Measurements from ENCODE around the gene HNF4A. TPM values are rescaled to one million over a fixed set of nuclear protein-coding genes. Genes with fewer than 3 reads are reported as not detected.
A peak's percentile ranks its signal among the peaks of the same experiment; 100 is the strongest.

Gene HNF4A
- total and polyA plus RNA-seq, 9 donors, result 0.07 to 1.5 (median 0.25) TPM

DNA sequence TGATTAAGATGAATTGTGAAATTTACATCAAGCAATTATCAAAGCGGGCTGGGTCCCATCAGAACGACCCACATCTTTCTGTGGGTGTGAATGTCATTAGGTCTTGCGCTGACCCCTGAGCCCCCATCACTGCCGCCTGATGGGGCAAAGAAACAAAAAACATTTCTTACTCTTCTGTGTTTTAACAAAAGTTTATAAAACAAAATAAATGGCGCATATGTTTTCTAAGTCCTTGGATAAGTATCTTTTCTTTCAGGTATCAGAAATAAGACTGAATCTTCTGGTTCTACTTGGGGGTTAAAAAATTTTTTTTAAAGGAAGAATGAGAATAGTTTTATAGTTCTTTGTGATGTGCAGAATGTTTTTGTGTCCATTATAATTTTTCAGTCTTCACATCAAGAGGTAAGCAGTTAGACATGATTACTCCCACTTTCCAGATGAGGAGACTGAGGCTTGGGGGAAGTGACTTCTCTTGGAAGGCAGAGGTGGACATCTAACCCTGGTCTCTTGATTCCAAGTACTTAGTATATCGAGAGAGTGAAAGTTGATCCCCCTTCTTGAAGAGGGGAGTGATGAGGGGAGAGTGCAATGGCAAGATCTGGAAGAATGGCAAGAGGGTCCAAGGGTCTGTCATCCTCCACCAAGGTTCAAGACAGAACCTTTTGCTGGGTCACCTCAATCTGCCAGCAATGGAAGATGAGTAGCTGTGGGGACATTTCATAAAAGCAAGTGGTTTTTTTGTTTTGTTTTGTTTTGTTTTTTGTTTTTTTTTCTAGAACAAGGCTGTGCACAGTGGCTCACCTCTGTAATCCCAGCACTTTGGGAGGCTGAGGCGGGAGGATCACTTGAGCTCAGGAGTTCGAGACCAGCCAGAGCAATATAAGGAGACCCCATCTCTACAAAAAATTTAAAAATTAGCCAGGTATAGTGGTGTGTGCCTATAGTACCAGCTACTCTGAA lies 77.4 kb downstream of the HNF4A start:
- Histone ChIP-seq H3K4me3 (no peak overlapping the region), H3K36me3 (no peaks in the 10 kb centered on the region), H3K9me3 (no peaks in the 10 kb centered on the region), H3K27me3 (no peaks in the 10 kb centered on the region), H3K27ac (no peak overlapping the region), H3K4me1 (ENCODE audit: insufficient read depth) (peaks cover 4% of the 10 kb centered on the region)
- intact Hi-C loops (cut with DNase I), result no loop called here
- no peak for TF ChIP-seq POLR2A (IDR thresholded peaks at IDR 0.05)
- TF ChIP-seq EP300 (IDR thresholded peaks at IDR 0.05), result no peak
- DNase-seq, result peak in 1 of 5 donors; percentile 14
- 61 to 77% (median 64%) methylated on average over 8 of the region's 8 CpGs for WGBS, 3 donors

DNA sequence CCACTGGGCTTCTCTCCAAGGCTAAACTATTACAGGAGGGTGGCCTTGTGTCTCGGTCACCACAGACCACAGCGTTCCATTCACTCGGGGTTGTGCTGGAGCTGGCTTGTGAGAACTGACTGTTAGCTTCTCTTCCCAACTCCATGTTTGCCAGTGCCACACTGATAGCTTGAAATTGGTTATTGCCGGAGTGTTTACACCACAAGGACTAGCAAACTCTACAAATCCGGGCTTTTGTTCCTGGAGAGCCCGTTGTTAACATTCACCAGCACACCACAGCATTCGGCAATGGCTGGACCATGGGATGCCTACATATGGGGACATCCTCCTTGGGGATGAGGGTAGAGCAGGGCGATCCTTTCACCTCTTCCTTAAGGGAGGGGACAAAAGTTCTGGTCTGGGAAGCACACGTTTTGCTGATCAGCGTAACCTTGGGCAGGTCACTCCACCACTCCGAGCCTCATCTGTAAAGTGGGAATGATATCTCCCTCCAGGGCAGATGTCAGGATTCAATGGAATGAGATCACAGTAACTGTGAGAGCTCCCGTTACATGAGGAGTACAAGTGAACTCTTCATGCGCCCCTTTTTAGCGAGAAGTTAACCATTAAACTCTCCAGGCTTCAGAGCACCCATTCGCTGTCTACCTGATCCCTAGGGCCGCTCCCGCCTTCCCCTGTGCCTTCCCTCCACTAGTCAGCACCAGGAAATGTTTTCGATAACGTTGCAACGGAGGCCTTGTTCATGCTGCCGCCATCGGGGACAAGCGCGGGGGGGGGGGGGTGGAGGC lies 78.4 kb downstream of the HNF4A start:
- Histone ChIP-seq H3K36me3 (no peaks in the 10 kb centered on the region), H3K9me3 (no peaks in the 10 kb centered on the region), H3K27ac (no peak overlapping the region), H3K4me1 (ENCODE audit: insufficient read depth) (peaks cover 4% of the 10 kb centered on the region), H3K4me3 (no peak overlapping the region), H3K27me3 (no peaks in the 10 kb centered on the region)
- 66 to 74% (median 69%) methylated on average over 24 of the region's 24 CpGs for WGBS, 3 donors
- TF ChIP-seq POLR2A (IDR thresholded peaks at IDR 0.05) (no peak), EP300 (IDR thresholded peaks at IDR 0.05) (no peak)
- TF ChIP-seq, protein P1, sequence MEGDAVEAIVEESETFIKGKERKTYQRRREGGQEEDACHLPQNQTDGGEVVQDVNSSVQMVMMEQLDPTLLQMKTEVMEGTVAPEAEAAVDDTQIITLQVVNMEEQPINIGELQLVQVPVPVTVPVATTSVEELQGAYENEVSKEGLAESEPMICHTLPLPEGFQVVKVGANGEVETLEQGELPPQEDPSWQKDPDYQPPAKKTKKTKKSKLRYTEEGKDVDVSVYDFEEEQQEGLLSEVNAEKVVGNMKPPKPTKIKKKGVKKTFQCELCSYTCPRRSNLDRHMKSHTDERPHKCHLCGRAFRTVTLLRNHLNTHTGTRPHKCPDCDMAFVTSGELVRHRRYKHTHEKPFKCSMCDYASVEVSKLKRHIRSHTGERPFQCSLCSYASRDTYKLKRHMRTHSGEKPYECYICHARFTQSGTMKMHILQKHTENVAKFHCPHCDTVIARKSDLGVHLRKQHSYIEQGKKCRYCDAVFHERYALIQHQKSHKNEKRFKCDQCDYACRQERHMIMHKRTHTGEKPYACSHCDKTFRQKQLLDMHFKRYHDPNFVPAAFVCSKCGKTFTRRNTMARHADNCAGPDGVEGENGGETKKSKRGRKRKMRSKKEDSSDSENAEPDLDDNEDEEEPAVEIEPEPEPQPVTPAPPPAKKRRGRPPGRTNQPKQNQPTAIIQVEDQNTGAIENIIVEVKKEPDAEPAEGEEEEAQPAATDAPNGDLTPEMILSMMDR (IDR thresholded peaks at IDR 0.05), result no peak
- DNase-seq, result peak in 1 of 5 donors; percentile 17
- intact Hi-C loops (cut with DNase I), result no loop called here

DNA sequence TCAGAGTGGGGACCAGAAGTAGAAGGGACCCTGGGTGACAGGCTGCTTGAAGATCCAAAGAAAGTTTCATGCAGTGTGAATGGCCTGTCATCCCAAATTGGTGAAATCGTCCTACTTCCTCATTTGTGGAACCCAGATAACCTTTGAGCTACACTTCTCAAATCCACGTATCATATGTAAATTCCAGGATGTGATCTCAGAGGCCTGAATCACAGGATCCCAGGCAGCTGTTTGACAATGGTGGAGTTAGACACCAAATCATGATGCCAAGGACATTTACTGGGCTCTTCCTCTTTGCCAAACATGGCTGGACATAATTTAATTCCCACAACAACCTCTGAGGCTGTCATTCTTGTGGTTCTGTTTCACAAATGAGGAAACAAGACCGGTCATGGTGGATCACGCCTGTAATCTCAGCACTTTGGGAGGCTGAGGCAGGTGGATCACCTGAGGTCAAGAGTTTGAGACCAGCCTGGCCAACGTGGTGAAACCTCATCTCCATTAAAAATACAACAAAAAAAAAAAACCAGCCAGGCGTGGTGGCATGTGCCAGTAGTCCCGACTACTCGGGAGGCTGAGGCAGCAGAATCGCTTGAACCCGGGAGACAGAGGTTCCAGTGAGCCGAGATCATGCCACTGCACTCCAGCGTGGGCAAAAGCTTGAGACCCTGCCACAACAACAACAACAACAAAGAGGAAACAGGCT lies 80.3 kb downstream of the HNF4A start:
- no peak overlapping the region for H3K4me3 ChIP-seq
- whole genome bisulfite sequencing, 3 donors, result 79 to 85% (median 80%) methylated on average over 12 of the region's 12 CpGs
- H3K9me3 ChIP-seq, result no peaks in the 10 kb centered on the region
- intact Hi-C loops (cut with DNase I), result no loop called here
- no peaks in the 10 kb centered on the region for H3K27me3 ChIP-seq
- H3K4me1 ChIP-seq (ENCODE audit: insufficient read depth), result peaks cover 4% of the 10 kb centered on the region
- DNase-seq, result no peak
- TF ChIP-seq EP300 (IDR thresholded peaks at IDR 0.05), result no peak
- TF ChIP-seq, protein P1 (IDR thresholded peaks at IDR 0.05), result no peak
- no peak for TF ChIP-seq POLR2A (IDR thresholded peaks at IDR 0.05)
- no peaks in the 10 kb centered on the region for H3K36me3 ChIP-seq
- no peak overlapping the region for H3K27ac ChIP-seq

DNA sequence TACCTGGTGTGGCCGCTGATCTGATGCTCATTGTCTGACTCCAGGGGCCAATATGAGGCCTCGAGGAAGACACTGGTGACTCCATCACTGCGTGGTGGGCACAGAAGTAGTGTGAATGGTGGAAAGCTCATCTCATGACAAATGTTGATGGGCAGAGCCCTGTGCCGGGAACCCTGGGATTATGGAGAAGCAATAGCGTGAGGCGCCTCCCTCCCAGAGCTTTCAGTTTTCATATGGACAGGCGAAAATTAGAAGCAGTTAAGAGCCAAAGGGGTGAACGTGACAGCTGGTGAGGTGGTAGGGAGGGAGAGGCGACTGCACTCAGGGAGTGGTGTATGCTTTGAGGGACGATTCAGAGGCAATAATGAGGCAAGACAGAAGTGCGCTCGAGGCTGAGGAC lies 80.9 kb downstream of the HNF4A start:
- Histone ChIP-seq H3K27ac (no peak overlapping the region), H3K27me3 (no peaks in the 10 kb centered on the region), H3K9me3 (no peaks in the 10 kb centered on the region), H3K4me3 (no peak overlapping the region), H3K36me3 (no peaks in the 10 kb centered on the region), H3K4me1 (ENCODE audit: insufficient read depth) (peaks cover 4% of the 10 kb centered on the region)
- intact Hi-C loops (cut with DNase I), result no loop called here
- DNase-seq, result no peak
- TF ChIP-seq, protein P1 (IDR thresholded peaks at IDR 0.05), result no peak
- TF ChIP-seq EP300 (IDR thresholded peaks at IDR 0.05), result no peak
- TF ChIP-seq POLR2A (IDR thresholded peaks at IDR 0.05), result no peak
- WGBS, 3 donors, result 62 to 68% (median 67%) methylated on average over 11 to 12 of the region's 12 CpGs

Measured in ovary (tissue), 9 donors.